HepG2 (cell line): Measurements from ENCODE around the gene KRTAP10-4. TPM values are rescaled to one million over a fixed set of nuclear protein-coding genes. Genes with fewer than 3 reads are reported as not detected.

Source experiments
- AGO2 ChIP-seq: fragments of 200-400 bp; formaldehyde crosslinking; optimal IDR thresholded peaks from 2 replicates; pipeline ENCODE3; 2017; ENCODE audit warnings: mild to moderate bottlenecking, low read depth, low read length, moderate library complexity
- HMGA1 ChIP-seq: sonication (generic); formaldehyde crosslinking; conservative IDR thresholded peaks from 2 replicates; pipeline ENCODE4 v1.4.0; 2020; ENCODE audit warnings: missing genetic modification reagents
- JUNB ChIP-seq: sonication (generic); formaldehyde crosslinking; IDR thresholded peaks from 2 replicates; pipeline ENCODE4 v1.8.0; 2022; ENCODE audit warnings: missing genetic modification reagents, mild to moderate bottlenecking, borderline replicate concordance
- MEF2D ChIP-seq: sonication (generic); formaldehyde crosslinking; IDR thresholded peaks from 2 replicates; pipeline ENCODE4 v1.5.1; 2020; ENCODE audit warnings: mild to moderate bottlenecking, missing genetic modification reagents
- MXD4 ChIP-seq: IDR thresholded peaks from 2 replicates; pipeline ENCODE4 v1.6.1; 2016; ENCODE audit warnings: mild to moderate bottlenecking, missing biosample characterization, missing genetic modification reagents
- POGZ ChIP-seq: sonication (generic); formaldehyde crosslinking; IDR thresholded peaks from 2 replicates; pipeline ENCODE4 v1.4.0; 2020; ENCODE audit warnings: mild to moderate bottlenecking, missing genetic modification reagents
- RARA ChIP-seq: IDR thresholded peaks from 2 replicates; pipeline ENCODE4 v1.6.1; 2016; ENCODE audit warnings: missing genetic modification reagents, missing compliant biosample characterization
- RFXAP ChIP-seq: sonication (generic); formaldehyde crosslinking; IDR thresholded peaks from 2 replicates; pipeline ENCODE4 v1.4.0; 2020; ENCODE audit warnings: missing genetic modification reagents, borderline replicate concordance
- TBP ChIP-seq: sonication (generic); formaldehyde crosslinking; IDR thresholded peaks from 2 replicates; pipeline ENCODE4 v1.5.0; 2020; ENCODE audit warnings: missing genetic modification reagents
- ZNF136 ChIP-seq: sonication (generic); formaldehyde crosslinking; IDR thresholded peaks from 2 replicates; pipeline ENCODE4 v1.8.1; 2022; ENCODE audit warnings: low read depth, mild to moderate bottlenecking, moderate library complexity, missing genetic modification reagents
- ZNF263 ChIP-seq: sonication (generic); formaldehyde crosslinking; IDR thresholded peaks from 2 replicates; pipeline ENCODE4 v1.4.0; 2020; ENCODE audit warnings: missing genetic modification reagents
- ZNF747 ChIP-seq: sonication (generic); formaldehyde crosslinking; IDR thresholded peaks from 2 replicates; pipeline ENCODE4 v1.8.1; 2023; ENCODE audit warnings: missing genetic modification reagents, mild to moderate bottlenecking, borderline replicate concordance
- polyA plus RNA-seq, 8 experiments: library from polyadenylated mRNA; depleted of rRNA in 3 of 8; stranded (reverse) in 7 of 8; unstranded in 1 of 8; fragments of >200 nt; fragmentation: Illumina TruSeq in 4 of 8; extraction: Trizol in 4 of 8; gene quantifications; 2 replicates each; pipeline versions ENCODE4 v1.2.1 to v1.2.3, GENCODE V29; 2011 to 2016; ENCODE audit warnings: low read depth in 4 of 8, missing spikeins in 1 of 8, mixed read lengths in 1 of 8; ENCODE audit not compliant: insufficient read depth in 1 of 8
- total RNA-seq, 5 experiments: library from RNA; depleted of rRNA; stranded (reverse); fragments of >200 nt; fragmentation: Illumina TruSeq; extraction: Trizol; gene quantifications; 2 replicates each; pipeline ENCODE4 v1.2.3, GENCODE V29; 2016; ENCODE audit warnings: low read depth in 1 of 5
- TF ChIP-seq, protein P1 (sequence below): sonication (generic); formaldehyde crosslinking; IDR thresholded peaks from 2 replicates; pipeline ENCODE4 v1.4.0; 2020; ENCODE audit warnings: mild to moderate bottlenecking, missing genetic modification reagents, borderline replicate concordance
- TF ChIP-seq, protein P2 (sequence below): sonication (generic); formaldehyde crosslinking; IDR thresholded peaks from 2 replicates; pipeline ENCODE4 v1.5.0; 2020; ENCODE audit warnings: missing genetic modification reagents
- TF ChIP-seq, protein P3 (sequence below): IDR thresholded peaks from 2 replicates; pipeline ENCODE4 v1.6.1; 2012; ENCODE audit warnings: inconsistent platforms
- TF ChIP-seq, protein P4 (sequence below): sonication (generic); formaldehyde crosslinking; IDR thresholded peaks from 2 replicates; pipeline ENCODE4 v1.4.0; 2020; ENCODE audit warnings: mild to moderate bottlenecking, missing genetic modification reagents

KRTAP10-4 gene
- total and polyA plus RNA-seq, 2 of the 13 experiments (the other 11 are each of a cell fraction or from before 2014, with no cell fraction given): not detected

DNA sequence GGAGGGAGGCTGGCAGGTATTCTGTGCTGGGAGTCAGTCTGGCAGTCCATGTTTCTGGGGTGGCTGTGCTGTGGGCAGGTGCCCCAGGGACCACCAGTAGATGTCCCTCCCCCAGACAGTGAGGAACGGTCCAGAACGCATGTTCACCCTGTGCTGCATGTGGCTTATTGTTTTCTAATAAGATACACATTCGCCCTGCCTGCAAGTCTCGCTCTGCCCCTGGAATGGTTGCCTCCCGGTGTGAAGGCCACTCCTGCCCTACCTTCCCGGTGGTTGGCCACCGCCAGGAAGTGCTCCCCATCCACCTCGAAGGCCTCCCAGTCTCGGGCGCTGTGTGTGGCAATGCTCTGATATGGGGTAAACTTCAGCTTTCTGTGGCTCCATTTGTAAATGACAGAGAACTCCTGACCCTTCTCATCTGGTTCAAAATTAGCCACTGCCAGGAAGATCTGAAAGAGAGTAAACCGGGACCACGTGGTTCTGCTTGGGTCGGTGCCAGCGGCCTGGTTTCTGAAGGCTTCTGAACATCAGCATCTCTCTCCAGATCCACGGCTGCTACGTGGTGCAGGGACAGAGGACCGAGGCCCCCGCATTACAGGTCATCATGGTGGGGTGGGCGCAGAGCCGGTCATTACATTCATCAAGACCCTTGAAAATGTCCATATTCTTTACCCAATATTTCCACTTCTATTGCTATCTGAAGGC is 48.0 kb upstream of the KRTAP10-4 start (continued):
- TF ChIP-seq MXD4 (CRISPR knock-in tag) (no peak), ZNF747 (CRISPR knock-in tag) (no peak), HMGA1 (no peak), AGO2 (no peak), MEF2D (CRISPR knock-in tag) (0 out of 2 replicates have a peak, but pooled peaks have one; percentile 14), POGZ (no peak), TBP (no peak), JUNB (no peak), RFXAP (CRISPR knock-in tag) (no peak), ZNF263 (peak; percentile 93), ZNF136 (CRISPR knock-in tag) (no peak), RARA (CRISPR knock-in tag) (0 out of 2 replicates have a peak, but pooled peaks have one; percentile 10)
- TF ChIP-seq, protein P1, sequence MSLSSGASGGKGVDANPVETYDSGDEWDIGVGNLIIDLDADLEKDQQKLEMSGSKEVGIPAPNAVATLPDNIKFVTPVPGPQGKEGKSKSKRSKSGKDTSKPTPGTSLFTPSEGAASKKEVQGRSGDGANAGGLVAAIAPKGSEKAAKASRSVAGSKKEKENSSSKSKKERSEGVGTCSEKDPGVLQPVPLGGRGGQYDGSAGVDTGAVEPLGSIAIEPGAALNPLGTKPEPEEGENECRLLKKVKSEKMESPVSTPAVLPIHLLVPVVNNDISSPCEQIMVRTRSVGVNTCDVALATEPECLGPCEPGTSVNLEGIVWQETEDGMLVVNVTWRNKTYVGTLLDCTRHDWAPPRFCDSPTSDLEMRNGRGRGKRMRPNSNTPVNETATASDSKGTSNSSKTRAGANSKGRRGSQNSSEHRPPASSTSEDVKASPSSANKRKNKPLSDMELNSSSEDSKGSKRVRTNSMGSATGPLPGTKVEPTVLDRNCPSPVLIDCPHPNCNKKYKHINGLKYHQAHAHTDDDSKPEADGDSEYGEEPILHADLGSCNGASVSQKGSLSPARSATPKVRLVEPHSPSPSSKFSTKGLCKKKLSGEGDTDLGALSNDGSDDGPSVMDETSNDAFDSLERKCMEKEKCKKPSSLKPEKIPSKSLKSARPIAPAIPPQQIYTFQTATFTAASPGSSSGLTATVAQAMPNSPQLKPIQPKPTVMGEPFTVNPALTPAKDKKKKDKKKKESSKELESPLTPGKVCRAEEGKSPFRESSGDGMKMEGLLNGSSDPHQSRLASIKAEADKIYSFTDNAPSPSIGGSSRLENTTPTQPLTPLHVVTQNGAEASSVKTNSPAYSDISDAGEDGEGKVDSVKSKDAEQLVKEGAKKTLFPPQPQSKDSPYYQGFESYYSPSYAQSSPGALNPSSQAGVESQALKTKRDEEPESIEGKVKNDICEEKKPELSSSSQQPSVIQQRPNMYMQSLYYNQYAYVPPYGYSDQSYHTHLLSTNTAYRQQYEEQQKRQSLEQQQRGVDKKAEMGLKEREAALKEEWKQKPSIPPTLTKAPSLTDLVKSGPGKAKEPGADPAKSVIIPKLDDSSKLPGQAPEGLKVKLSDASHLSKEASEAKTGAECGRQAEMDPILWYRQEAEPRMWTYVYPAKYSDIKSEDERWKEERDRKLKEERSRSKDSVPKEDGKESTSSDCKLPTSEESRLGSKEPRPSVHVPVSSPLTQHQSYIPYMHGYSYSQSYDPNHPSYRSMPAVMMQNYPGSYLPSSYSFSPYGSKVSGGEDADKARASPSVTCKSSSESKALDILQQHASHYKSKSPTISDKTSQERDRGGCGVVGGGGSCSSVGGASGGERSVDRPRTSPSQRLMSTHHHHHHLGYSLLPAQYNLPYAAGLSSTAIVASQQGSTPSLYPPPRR (CRISPR knock-in tag): no peak
- TF ChIP-seq, protein P2, sequence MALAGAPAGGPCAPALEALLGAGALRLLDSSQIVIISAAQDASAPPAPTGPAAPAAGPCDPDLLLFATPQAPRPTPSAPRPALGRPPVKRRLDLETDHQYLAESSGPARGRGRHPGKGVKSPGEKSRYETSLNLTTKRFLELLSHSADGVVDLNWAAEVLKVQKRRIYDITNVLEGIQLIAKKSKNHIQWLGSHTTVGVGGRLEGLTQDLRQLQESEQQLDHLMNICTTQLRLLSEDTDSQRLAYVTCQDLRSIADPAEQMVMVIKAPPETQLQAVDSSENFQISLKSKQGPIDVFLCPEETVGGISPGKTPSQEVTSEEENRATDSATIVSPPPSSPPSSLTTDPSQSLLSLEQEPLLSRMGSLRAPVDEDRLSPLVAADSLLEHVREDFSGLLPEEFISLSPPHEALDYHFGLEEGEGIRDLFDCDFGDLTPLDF (CRISPR knock-in tag): no peak
- TF ChIP-seq, protein P3, sequence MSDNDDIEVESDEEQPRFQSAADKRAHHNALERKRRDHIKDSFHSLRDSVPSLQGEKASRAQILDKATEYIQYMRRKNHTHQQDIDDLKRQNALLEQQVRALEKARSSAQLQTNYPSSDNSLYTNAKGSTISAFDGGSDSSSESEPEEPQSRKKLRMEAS: peak; percentile 12; the same call in 1 of the 2 replicates
- TF ChIP-seq, protein P4, sequence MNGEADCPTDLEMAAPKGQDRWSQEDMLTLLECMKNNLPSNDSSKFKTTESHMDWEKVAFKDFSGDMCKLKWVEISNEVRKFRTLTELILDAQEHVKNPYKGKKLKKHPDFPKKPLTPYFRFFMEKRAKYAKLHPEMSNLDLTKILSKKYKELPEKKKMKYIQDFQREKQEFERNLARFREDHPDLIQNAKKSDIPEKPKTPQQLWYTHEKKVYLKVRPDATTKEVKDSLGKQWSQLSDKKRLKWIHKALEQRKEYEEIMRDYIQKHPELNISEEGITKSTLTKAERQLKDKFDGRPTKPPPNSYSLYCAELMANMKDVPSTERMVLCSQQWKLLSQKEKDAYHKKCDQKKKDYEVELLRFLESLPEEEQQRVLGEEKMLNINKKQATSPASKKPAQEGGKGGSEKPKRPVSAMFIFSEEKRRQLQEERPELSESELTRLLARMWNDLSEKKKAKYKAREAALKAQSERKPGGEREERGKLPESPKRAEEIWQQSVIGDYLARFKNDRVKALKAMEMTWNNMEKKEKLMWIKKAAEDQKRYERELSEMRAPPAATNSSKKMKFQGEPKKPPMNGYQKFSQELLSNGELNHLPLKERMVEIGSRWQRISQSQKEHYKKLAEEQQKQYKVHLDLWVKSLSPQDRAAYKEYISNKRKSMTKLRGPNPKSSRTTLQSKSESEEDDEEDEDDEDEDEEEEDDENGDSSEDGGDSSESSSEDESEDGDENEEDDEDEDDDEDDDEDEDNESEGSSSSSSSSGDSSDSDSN (CRISPR knock-in tag): no peak
